NCI-H2171 treated with DMSO at 0.1 percent for 48 hours (cell line): ENCODE data around the gene CSF3R.

Experiments used
- DNase-seq: peaks from one replicate; lab custom pipeline; 2025; lab: John Stamatoyannopoulos, UW

CSF3R gene

GRCh38 chr1:36457691-36458090 lies 25.0 kb downstream of the CSF3R start:
- no peak for DNase-seq

- no peak for DNase-seq
Observed at GRCh38 chr1:36456391-36456928, 26.3 kb downstream of the CSF3R start.

DNA sequence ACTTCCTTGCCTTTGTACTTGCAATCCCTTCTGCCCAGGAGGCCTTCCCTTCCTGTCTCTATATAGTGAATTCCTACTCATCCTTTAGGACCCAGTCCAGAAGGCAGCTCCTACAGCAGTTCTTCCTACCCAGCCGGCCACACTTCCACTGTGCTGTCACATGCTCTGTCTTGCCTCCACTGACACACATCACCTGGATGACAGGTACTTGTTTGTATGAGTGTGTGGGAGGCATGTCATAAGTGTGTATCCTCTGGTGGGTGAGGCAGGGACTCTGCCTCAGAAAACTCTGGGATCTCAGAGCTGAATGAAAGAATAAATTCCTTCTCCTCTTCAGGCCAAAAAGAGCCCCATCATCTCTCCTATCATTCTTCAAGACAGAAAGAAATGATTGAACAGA lies 27.3 kb downstream of the CSF3R start:
- no peak for DNase-seq

DNA sequence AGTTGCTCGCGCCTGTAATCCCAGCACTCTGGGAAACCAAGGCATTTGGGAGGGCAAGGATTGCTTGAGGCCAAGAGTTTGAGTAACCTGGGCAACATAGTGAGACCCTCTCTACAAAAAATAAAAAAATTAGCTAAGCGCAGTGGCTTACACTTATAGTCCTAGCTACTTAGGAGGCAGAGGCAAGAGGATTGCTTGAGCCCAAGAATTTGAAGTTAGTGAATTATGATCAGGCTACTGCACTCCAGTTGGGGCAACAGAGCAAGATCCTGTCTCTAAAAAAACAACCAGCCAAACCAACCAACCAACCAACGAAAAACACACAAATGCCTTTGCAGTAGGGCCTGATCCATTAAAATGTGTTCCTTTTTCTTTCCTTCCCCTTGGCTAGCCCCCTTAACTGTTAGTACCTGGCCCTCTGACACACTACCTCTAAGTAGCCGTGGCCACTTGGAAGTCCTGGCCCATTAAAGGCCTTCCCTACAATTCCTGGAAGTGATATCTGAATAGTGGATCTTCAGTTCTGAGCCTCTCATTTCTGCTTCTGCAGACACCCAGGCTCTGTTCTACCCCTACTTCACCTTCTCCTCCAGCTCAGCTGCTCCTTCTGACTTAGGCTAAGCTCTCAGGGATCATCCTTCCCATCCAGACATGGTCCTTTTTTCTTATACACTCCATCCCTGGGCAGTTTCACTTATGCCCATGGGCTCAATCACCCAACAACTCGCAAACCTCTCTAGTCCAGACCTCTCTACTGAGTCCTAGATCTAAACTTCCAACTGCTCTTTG lies 28.9 kb downstream of the CSF3R start:
- no peak for DNase-seq

GRCh38 chr1:36453051-36453450 lies 29.7 kb downstream of the CSF3R start:
- DNase-seq: no peak

DNA sequence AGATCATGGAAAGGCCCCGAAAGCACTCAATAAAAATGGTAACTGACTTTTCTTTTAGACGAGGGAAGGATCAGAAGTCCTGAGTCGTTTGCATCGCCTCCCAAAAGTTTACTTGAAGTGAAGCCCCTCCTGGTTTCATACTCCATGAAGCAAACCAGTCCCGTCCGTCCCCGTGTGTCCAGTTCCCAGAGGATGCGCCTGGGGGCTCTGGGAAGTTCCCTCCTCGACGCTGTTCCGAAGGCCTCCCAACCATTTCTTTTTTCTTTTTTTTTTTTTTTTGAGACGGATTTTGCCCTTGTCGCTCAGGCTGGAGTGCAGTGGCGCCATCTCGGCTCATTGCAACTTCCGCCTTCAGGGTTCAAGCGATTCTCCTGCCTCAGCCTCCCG lies 31.8 kb downstream of the CSF3R start:
- DNase-seq: no peak

DNA sequence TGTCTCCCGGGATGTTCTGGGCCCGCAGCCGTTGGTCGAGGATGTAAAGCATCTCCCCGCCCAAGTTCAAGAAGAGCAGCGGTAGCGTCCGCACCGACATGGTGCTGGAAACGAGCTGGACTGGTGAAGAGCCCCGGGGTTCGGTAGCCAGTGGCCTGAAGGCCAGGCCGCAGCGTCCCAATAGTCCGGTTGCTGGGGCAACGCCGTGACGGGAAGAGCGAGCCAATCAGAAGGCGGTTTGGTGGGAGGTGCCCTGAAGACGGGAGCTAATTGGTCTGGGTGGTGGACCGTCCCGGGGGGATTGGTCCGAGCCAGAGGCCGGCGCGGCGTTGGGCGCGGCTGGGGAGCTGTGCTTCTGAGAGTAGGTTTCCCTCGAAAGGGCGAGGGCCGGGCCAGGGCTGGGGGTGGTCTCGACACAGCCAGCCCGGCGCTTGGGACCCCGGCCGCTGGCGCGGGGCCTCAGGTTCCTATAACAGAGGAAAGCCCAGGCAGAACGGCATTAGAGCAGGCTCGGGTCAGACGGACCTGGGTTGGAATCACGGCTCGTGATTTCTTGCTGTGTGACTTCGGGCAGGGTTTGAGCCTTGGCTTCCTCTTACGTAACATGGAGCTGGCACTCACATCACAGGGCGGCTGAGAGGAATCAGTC lies 32.3 kb downstream of the CSF3R start, which contains the start of gene OSCP1:
OSCP1 (minus strand) TSS at position 182 of the 649 bp plus-strand sequence; CDS start at position 100, 82 bp downstream.
- DNase-seq: peak; percentile 95

DNA sequence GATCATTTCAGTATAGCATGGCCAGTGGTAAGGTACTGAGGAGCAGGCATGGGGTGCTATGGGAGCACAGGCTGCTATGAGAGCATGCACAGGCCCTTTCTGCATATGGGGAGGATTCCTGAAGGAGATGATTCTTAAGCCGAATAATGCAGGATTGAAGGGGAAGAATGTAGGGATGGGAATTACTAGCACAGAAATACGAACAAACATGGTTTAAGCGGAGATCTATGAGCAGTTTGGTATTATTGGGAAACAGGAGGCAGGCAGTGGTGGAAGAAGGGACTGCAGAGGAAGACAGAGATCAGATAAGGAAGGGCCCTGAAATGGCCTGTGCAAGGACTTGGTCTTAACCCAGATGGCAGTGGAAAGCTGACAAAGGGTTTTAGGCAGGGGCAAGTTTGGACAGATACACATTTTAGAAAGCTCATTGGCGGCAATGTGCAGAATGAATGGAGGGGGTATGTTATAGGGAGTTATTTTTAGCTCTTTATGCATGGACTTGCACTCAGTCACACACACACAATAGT lies 34.1 kb downstream of the CSF3R start:
- DNase-seq: peak; percentile 97

GRCh38 chr1:36447450-36447849 lies 35.3 kb downstream of the CSF3R start:
- DNase-seq: no peak

GRCh38 chr1:36446746-36447145 lies 36.0 kb downstream of the CSF3R start:
- no peak for DNase-seq

DNA sequence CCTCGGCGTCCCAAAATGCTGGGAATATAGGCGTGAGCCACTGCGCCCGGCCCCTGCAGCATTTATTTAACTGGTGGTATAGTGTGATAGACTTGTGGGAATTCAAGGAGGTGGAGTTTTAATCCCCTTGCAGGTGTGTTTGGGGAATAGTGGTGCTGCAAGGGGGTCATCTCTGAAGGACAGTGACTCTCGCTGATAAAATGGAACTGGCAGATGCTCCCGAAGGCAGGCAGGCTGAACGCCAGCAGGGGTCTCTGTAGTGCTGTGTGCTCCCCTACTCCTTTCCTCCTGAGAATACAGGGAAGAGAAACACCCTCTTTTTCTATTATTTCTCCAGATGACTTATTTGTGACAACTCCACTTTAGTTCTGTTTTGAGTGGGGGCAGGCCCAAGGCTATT lies 36.4 kb downstream of the CSF3R start:
- DNase-seq: peak; percentile 76

- no peak for DNase-seq
Observed at GRCh38 chr1:36443297-36443696, 39.4 kb downstream of the CSF3R start.

DNA sequence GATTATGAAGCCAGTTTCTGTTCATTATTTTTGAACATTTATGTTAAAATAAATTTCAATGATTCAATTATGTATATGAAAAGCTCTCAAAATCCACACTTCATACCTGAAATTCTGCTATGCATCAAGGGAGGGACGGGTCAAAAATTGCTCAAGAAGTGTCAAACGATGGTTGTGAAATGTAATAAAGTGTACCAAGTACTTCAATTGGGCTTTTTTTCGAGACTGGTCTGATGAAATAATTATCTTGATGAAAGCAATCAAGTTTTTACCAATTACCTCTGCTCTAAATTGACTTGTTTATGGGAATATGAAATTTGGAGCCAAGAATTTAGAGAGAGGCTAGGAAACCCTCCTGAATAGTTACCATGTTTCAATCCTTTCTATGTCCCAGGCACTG lies 40.4 kb downstream of the CSF3R start:
- DNase-seq: no peak

DNA sequence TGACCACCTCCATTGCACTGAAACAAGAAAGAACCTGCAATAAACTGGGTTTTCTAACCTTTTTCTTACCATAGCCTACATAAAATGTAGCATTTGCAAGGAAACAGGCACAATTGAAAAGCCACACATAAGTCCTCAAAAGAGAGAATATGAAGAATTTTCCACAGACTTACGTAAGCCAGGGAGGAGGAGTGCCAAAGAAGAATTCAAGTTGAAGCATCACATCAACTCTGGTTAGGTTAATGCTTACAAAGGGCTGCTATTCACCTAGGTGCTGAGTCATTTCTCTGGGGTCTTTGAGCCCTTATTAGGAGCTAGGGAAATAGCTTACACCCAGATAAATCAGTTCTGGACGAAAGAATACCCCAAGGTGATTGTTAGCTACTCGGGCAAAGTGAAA lies 42.1 kb downstream of the CSF3R start:
- no peak for DNase-seq

GRCh38 chr1:36440044-36440443 lies 42.7 kb downstream of the CSF3R start:
- no peak for DNase-seq

DNA sequence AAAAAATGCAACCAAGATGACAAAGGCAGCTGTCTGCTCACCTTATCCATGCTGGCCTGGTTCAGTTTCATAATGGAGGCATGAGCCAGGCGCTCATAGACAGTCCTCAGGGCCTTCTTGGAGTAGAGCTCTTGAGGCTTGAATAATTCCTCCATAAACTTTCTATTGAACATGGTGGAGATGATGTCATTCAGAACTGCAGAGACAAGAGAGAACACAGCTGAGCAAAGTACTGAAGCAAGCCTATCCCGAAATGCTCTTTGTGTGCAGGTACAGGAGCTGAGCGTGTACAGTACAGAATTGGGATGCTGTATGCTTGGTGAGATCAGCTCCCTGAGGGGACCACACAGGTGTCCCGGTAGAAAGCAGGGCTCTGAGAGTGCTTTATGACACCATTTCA lies 44.0 kb downstream of the CSF3R start:
- DNase-seq: no peak

DNA sequence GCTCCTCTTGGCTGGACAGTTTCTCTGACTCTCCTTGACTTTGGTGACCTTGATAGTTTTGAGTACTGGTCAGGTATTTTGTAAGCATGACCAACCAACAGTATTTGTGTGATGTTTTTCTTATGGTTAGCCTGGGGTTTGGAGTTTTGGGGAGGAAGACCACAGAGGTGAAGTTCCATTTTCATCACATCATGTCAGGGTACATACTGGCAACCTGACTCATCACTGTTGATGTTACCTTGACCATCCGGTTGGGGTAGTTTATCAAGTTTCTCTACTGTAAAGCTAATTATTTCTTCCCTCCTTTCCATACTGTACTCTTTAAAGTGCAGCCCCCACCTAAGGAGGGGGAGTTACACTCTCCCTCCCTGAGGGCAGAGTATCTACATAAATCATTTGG lies 45.9 kb downstream of the CSF3R start:
- DNase-seq: no peak

- DNase-seq: no peak
Observed at GRCh38 chr1:36433102-36433501, 49.6 kb downstream of the CSF3R start.

DNA sequence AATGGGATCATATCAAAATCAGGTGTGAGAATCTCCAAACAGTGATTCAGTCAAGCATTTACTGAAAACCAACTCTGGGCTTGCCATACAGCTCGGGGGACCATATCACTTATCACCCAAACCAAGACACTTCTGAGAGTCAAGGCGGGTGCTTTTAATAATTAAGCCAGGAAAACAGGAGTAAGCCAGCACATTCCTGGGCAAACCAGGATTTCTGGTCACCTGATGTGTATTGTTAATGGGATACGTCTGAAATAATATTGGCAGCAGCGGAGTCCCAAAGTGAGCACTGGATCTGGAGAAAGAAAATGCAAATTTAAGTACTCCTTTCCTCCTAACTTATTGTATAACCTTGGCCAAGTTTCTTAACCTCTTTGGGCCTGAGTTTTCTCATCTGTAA lies 50.1 kb downstream of the CSF3R start:
- DNase-seq: no peak

DNA sequence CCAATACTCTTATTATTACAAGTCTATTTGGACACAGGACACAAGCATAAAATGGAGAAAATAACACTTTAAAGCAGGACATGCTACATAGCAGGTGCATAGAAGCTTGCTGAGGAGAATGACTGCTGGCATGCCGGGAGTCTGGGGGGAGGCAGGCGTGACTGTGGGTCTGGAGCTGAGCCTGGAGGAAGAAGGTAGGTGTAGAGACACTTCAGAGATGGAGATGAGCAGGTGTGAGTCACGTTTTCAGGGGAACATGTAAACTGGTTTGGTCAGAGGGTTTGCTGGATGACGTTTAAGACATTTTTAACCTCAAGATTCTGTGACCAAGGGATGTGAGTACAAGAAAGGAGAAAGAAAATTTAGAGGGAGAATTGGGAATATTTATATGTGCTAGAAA lies 56.9 kb downstream of the CSF3R start:
- DNase-seq: no peak

GRCh38 chr1:36421649-36422048 lies 61.1 kb downstream of the CSF3R start:
- no peak for DNase-seq

DNA sequence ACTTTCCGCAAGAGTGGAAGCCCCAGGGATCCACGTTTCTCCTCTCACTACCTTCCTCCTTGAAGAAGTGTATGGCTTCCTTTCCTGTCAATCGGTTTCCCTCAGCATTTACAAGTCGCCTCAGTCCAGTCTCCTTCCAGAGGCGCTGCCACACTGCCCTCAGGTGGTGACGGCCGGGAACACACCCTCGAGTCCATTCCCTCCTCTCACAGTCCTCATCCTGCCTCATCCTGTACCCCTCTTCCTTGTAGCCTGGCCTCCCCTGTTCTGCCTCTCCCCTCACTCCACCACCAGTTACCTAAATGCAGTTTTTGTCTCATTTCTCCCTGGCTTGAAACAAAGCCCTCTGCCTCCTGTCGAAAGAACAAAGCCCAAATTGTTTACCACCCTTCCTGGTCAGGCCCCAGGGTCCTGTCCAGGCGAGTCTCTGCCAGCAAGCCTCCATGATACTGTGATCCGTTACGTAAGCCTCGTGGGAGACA lies 61.8 kb downstream of the CSF3R start:
- DNase-seq: peak; percentile 76

- no peak for DNase-seq
Observed at GRCh38 chr1:36420409-36420808, 62.3 kb downstream of the CSF3R start.
